IMR-90 (cell line): Measurements from ENCODE around the gene STRADA.

Experiments used
- CHD1 ChIP-seq: IDR thresholded peaks from 2 replicates; pipeline ENCODE4 v1.6.1; 2012; ENCODE audit warnings: low read depth, low read length, improper control_type of control experiment
- ELK1 ChIP-seq: fragments of 150-350 bp; IDR thresholded peaks from 2 replicates; pipeline ENCODE4 v1.6.1; 2016; ENCODE audit warnings: low read depth, mild to moderate bottlenecking, low read length, moderate library complexity, borderline replicate concordance
- RAD21 ChIP-seq: IDR thresholded peaks from 2 replicates; pipeline ENCODE4 v1.6.1; 2012; ENCODE audit warnings: low read length, improper control_type of control experiment
- SMC3 ChIP-seq: fragments of 150-350 bp; IDR thresholded peaks from 2 replicates; pipeline ENCODE4 v1.6.1; 2016; ENCODE audit warnings: low read depth, mild to moderate bottlenecking, antibody characterized with exemption, low read length, moderate library complexity
- TF ChIP-seq, protein P1 (sequence below): conservative IDR thresholded peaks from 2 replicates; pipeline ENCODE4 v1.5.1; 2012; ENCODE audit warnings: mild to moderate bottlenecking, low read depth, low read length, improper control_type of control experiment

- TF ChIP-seq, protein P1, sequence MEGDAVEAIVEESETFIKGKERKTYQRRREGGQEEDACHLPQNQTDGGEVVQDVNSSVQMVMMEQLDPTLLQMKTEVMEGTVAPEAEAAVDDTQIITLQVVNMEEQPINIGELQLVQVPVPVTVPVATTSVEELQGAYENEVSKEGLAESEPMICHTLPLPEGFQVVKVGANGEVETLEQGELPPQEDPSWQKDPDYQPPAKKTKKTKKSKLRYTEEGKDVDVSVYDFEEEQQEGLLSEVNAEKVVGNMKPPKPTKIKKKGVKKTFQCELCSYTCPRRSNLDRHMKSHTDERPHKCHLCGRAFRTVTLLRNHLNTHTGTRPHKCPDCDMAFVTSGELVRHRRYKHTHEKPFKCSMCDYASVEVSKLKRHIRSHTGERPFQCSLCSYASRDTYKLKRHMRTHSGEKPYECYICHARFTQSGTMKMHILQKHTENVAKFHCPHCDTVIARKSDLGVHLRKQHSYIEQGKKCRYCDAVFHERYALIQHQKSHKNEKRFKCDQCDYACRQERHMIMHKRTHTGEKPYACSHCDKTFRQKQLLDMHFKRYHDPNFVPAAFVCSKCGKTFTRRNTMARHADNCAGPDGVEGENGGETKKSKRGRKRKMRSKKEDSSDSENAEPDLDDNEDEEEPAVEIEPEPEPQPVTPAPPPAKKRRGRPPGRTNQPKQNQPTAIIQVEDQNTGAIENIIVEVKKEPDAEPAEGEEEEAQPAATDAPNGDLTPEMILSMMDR = no peak
- TF ChIP-seq SMC3 = no peak
- TF ChIP-seq CHD1 = no peak
- TF ChIP-seq ELK1 = no peak
- TF ChIP-seq RAD21 = no peak
Measured at GRCh38 chr17:63675607-63676546, 65.7 kb downstream of the STRADA start.
